NCI-H748 (cell line): ENCODE measurements around the gene PRTN3.
"Not testable (repeated sequence)": the region's sequence is repeated elsewhere in the genome, so short reads cannot be mapped to it uniquely, and the experiment has no call there.

Experiments used
- DNase-seq: peaks from one replicate; lab custom pipeline; 2025; ENCODE audit not compliant: unreplicated experiment; lab: John Stamatoyannopoulos, UW

PRTN3 gene

GRCh38 chr19:815079-815774, 25.6 kb upstream of the PRTN3 start:
- no peak for DNase-seq

- no peak for DNase-seq
Measured at GRCh38 chr19:815775-816499, 24.9 kb upstream of the PRTN3 start.

DNA sequence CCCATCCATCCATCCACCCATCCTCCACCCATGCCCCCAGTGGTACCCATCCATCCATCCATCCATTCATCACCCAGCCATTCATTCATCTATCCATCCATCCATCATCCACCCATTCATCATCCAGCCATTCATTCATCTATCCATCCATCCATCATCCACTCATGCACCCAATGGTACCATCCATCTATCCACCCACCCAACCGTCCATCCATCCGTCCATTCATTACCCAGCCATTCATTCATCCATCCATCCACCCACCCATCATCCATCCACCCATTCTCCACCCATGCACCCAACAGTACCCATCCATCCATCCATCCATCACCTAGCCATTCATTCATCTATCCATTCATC, 24.3 kb upstream of the PRTN3 start:
- DNase-seq, result no peak

- not testable (repeated sequence) for DNase-seq
Measured at GRCh38 chr19:820212-820611, 20.6 kb upstream of the PRTN3 start.

- DNase-seq, result peak; percentile 13
Measured at GRCh38 chr19:821231-821824, 19.5 kb upstream of the PRTN3 start.

- DNase-seq, result peak; percentile 48
Measured at GRCh38 chr19:821825-822503, 18.8 kb upstream of the PRTN3 start, which contains the start of gene PLPPR3. Gene PLPPR3, minus strand, starts transcription at chr19:821955. Its CDS starts 396 bp downstream, at chr19:821559.

DNA sequence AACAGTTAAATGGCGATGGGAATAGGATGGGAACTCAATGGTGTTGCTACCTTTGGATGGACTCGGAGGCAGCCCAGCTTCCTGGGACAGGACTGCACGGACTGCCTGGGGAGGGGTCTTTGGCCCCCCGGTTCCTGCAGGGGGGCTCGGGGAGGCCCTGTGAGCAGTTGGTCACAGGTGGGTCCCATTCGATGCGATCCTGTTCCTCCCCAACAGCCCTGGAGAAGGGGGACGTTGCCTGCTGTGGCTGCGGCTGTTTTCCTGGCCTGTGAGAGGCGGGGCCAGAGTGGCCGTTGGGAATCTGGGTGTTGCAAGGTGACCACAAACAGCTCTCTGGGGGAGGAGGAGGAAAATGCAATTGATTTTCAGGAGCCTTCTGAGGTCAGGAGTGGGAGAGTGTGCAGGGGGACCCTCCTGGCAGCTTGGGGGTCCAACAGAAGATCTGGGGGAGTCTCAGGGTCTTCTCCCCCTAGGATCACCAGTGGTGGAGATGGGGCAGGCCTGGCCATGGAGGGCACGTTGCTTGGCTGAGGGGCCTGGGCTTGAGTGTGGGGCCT, 17.2 kb upstream of the PRTN3 start:
- no peak for DNase-seq

DNA sequence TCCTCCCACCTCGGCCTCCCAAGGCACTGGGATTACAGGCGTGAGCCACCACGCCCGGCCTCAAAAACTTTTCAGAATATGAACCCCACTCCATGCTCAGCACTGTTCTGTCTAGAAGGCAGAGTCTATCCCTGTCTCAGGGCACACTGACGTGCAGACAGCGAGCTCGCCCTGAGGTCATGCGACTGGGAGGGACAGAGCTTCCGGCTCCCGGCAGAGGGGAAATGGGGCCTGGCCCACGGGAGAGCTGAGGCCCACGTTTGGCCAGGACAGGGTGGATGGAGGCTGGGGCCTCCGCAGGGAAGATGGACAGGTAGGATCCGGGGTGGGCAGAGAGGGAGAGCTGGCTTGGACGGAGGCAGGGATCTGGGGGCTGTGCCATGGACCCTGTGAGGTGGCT, 15.9 kb upstream of the PRTN3 start:
- DNase-seq, result no peak

- DNase-seq, result no peak
Measured at GRCh38 chr19:825897-826644, 14.7 kb upstream of the PRTN3 start.

DNA sequence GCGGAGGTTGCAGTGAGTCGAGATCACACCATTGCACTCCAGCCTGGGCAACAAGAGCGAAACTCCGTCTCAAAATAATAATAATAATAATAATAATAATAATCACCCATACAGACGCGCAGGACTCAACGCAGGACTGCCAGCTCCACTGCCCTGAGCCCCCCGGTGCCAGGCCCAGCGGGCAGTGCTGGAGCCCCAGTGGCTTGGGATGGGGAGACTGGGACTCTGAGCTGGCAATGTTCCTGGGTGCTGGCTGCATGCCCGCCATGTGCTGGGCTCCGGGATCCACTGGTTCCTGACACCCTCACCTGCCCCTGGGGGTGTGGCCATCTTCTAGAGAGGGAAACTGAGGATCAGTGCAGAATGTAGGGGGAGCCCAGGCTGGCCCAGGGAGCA, 13.5 kb upstream of the PRTN3 start:
- no peak for DNase-seq

DNA sequence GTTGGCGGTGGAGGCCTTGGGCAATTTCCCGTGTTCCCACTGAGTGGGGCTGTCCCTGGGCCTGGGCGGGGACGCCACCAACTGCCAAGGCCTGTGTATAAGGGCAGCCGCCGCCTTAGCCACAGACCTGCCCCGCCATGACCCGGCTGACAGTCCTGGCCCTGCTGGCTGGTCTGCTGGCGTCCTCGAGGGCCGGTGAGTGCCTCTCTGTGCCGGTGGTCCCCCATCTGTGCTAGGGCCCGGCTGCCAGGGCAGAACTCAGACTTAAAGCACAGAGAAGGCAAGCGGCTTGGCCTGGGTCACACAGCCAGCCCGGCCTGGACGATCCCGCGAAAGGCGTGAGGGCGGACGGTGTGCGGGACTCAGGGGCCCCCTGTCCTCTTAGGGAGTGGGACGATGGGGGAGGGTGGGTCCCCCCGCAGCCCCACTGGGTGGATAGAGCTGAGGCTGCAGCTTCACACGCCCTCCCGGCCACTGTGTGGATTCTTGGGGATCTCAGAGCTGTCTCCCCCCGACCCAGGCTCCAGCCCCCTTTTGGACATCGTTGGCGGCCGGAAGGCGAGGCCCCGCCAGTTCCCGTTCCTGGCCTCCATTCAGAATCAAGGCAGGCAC, 13.0 kb upstream of the PRTN3 start, which contains the start of gene AZU1:
Gene AZU1 (plus strand): TSS at position 128 of the 612 bp plus-strand sequence. CDS start 10 bp downstream, at position 138.
- DNase-seq, result no peak

DNA sequence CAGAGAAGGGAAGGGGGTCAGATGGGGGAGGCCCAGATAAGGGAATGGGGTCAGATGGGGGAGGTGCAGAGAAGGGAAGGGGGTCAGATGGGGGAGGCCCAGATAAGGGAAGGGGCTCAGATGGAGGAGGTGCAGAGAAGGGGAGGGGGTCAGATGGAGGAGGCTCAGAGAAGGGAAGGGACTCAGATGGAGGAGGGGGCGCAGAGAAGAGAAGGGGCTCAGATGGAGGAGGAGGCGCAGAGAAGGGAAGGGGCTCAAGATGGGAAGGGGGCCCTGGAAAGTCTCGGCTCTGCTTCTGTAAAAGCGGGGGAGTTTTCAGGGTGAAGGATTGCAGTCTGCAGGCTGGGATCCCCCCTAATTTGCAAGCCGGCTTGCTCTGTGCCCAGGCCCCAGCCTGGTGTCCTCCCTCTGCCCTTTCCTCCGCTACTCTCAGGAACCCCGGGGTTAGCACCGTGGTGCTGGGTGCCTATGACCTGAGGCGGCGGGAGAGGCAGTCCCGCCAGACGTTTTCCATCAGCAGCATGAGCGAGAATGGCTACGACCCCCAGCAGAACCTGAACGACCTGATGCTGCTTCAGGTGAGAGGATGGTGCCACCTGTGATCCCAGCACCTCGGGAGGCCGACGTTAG, 11.6 kb upstream of the PRTN3 start:
- no peak for DNase-seq

DNA sequence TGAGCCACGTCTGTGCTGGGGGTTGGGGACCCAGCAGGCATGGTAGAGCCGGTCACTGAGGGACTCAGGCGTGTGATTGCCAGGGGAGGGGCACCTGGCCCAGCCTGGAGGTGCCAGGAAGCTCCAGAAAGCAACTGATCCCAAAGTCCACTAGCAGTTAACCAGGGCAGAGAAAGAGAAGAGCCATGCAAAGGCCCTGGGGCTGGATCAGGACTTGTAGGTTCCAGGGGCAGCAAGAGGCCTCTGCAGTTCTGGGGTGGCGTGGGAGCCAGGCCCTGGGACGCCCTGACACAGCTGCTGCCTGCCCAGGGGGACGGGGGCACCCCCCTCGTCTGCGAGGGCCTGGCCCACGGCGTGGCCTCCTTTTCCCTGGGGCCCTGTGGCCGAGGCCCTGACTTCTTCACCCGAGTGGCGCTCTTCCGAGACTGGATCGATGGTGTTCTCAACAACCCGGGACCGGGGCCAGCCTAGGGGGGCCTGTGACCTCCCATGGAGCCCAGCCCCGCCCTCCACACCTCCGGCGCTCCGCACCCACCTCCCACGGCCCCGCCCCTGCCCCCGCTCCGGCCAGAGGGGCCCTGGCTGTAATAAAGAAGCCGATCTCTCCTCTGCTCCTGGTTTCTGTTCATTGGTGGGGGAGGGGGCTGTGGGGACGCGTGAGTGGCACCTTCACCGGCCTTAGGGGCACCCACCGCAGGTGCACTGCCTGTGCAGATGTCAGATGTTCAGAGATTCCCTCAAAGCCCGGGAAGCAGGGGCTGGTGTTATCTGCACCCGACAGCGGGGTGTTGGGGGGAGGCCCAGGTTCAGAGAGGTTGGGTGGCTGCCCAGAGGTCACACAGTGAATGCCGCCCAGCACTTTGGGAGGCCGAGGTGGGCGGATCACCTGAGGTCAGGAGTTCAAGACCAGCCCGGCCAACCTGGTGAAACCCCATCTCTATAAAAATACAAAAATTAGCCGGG, 9.1 kb upstream of the PRTN3 start:
- no peak for DNase-seq

GRCh38 chr19:834216-834615, 6.6 kb upstream of the PRTN3 start:
- no peak for DNase-seq

GRCh38 chr19:835210-835810, 5.5 kb upstream of the PRTN3 start:
- DNase-seq, result no peak

DNA sequence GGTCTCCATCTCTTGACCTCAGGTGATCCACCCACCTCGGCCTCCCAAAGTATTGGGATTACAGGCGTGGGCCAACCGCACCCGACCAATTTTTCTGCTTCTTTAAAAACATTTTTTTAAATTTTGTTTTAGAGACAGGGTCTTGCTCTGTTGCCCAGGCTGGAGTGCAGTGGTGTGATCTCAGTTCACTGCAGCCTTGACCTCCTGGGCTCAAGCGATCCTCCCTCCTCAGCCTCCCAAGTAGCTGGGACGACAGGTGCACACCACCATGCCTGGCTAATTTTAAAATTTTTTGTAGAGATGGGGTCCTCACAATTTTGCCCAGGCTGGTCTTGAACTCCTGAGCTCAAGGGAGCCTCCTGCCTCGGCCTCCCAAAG, 2.0 kb downstream of the PRTN3 start:
- DNase-seq, result not testable (repeated sequence)

DNA sequence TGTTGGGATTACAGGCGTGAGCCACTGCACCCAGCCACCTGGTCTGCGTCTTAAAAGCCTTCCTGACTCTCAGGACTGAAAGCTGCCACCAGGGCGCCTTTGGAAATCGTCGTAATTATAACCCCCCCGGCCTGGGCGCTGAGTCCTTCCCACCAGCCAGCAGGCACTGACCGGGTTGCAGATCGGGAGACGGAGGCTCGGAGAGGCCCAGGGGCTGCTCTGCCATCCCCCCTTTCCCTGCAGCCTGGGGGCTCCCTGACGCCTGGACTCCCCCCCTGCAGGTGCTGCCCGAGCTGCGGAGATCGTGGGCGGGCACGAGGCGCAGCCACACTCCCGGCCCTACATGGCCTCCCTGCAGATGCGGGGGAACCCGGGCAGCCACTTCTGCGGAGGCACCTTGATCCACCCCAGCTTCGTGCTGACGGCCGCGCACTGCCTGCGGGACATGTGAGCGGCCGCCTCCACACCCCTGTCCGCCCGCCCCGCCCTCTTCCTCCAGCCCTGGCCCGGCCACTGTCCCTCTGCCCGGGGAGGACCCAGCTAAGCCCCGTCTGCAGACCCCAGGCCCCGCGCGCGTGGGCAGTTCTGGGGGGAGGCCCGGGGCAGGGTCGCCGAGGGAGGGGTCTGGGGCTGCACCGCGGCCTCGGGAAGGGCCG, 2.5 kb downstream of the PRTN3 start:
- peak; percentile 46 for DNase-seq
